H1 (cell line): ENCODE results near the gene RAD51B. TPM values are rescaled to one million over a fixed set of nuclear protein-coding genes. Genes with fewer than 3 reads are reported as not detected.

Source experiments
- CTCF ChIA-PET: fragments of 300-600 bp; sonication (Branson Sonifier 250); formaldehyde crosslinking; loops from one replicate; lab custom pipeline; 2021; ENCODE audit not compliant: partially characterized antibody; lab: Charles Lee
- POLR2A ChIA-PET: fragments of 300-600 bp; sonication (Branson Sonifier 250); formaldehyde crosslinking; loops from one replicate; lab custom pipeline; 2021; ENCODE audit warnings: inconsistent platforms; ENCODE audit not compliant: partially characterized antibody; lab: Charles Lee
- DNase-seq, 2 experiments: peaks; one replicate each; pipeline versions ENCODE4 v3.0.0 to v3.0.0-alpha.2; 2010 to 2022; ENCODE audit warnings: low spot score in 2 of 2, low read depth in 1 of 2, mixed read lengths in 1 of 2
- FAIRE-seq: peaks from 2 replicates; lab custom pipeline; 2011; peaks lifted over from hg19 to GRCh38; lab: Jason Lieb, UNC
- H2AFZ ChIP-seq: 2 replicates; pipeline ENCODE4 v1.8.1; 2012; ENCODE audit warnings: low read length, inconsistent platforms
- H2AK5ac ChIP-seq: 2 replicates; pipeline ENCODE4 v1.6.1; 2013; ENCODE audit warnings: low read depth, low read length
- H2BK120ac ChIP-seq: replicated peaks from 2 replicates; pipeline ENCODE3; 2013; ENCODE audit warnings: low read depth, low read length, inconsistent platforms
- H2BK12ac ChIP-seq: 2 replicates; pipeline ENCODE4 v1.6.1; 2013; ENCODE audit warnings: low read depth, low read length
- H2BK15ac ChIP-seq: 2 replicates; pipeline ENCODE4 v1.6.1; 2013; ENCODE audit warnings: low read length
- H2BK20ac ChIP-seq: 2 replicates; pipeline ENCODE4 v1.6.1; 2013; ENCODE audit warnings: low read length
- H2BK5ac ChIP-seq: 2 replicates; pipeline ENCODE4 v1.6.1; 2013; ENCODE audit warnings: low read depth, low read length
- H3K14ac ChIP-seq: 2 replicates; pipeline ENCODE4 v1.6.1; 2013; ENCODE audit warnings: inconsistent platforms; ENCODE audit not compliant: insufficient read length
- H3K18ac ChIP-seq: 2 replicates; pipeline ENCODE4 v1.6.1; 2013; ENCODE audit warnings: low read length; ENCODE audit errors: extremely low read depth
- H3K23ac ChIP-seq: 2 replicates; pipeline ENCODE4 v1.6.1; 2013; ENCODE audit warnings: inconsistent platforms; ENCODE audit not compliant: insufficient read length
- H3K23me2 ChIP-seq: 2 replicates; pipeline ENCODE4 v1.6.1; 2013; ENCODE audit warnings: low read depth, low read length
- H3K27ac ChIP-seq: 2 replicates; pipeline ENCODE4 v1.6.1; 2011; ENCODE audit warnings: low read depth, low read length, inconsistent platforms
- H3K27me3 ChIP-seq, 4 experiments: replicated peaks in 1 of 4; 1 replicate in 1 of 4; 2 replicates in 3 of 4; pipeline versions ENCODE4 v1.6.1 to v1.8.1; 2011 to 2013; ENCODE audit warnings: low read length in 3 of 4, mild to moderate bottlenecking in 3 of 4, inconsistent platforms in 2 of 4, mixed read lengths in 2 of 4, moderate library complexity in 1 of 4; ENCODE audit not compliant: control insufficient read depth in 3 of 4, insufficient read depth in 3 of 4; ENCODE audit errors: extremely low read depth in 1 of 4
- H3K36me3 ChIP-seq, 4 experiments: 2 replicates each; pipeline versions ENCODE4 v1.6.1 to v1.8.1; 2011 to 2013; ENCODE audit warnings: mild to moderate bottlenecking in 4 of 4, low read length in 3 of 4, moderate library complexity in 2 of 4, control low read depth in 1 of 4, inconsistent platforms in 1 of 4; ENCODE audit not compliant: insufficient read depth in 4 of 4, control insufficient read depth in 2 of 4
- H3K4ac ChIP-seq: replicated peaks from 2 replicates; pipeline ENCODE3; 2013; ENCODE audit warnings: low read length, low read depth, mixed read lengths, inconsistent platforms; ENCODE audit not compliant: insufficient read length
- H3K4me1 ChIP-seq, 4 experiments: replicated peaks in 1 of 4; 1 replicate in 1 of 4; 2 replicates in 3 of 4; pipeline versions ENCODE4 v1.6.1 to v1.8.1; 2011 to 2013; ENCODE audit warnings: low read length in 3 of 4, inconsistent platforms in 2 of 4, mixed read lengths in 1 of 4; ENCODE audit not compliant: insufficient read depth in 4 of 4, control insufficient read depth in 3 of 4
- H3K4me2 ChIP-seq, 2 experiments: 2 replicates each; pipeline versions ENCODE4 v1.6.1 to v1.8.1; 2011 to 2013; ENCODE audit warnings: low read depth in 2 of 2, low read length in 2 of 2, control low read depth in 1 of 2, inconsistent platforms in 1 of 2, mild to moderate bottlenecking in 1 of 2; ENCODE audit not compliant: insufficient read depth in 1 of 2
- H3K4me3 ChIP-seq, 4 experiments: fragments of 200-600, 300-600 bp in 1 of 4; sonication (generic), shearing (Covaris generic), sonication (Bioruptor Twin) in 1 of 4; 2 replicates each; pipeline versions ENCODE4 v1.5.1 to v1.8.1; 2011 to 2016; ENCODE audit warnings: low read length in 4 of 4, low read depth in 3 of 4, control low read depth in 2 of 4, inconsistent platforms in 2 of 4, mild to moderate bottlenecking in 2 of 4, mixed read lengths in 1 of 4, moderate library complexity in 1 of 4; ENCODE audit not compliant: insufficient read depth in 2 of 4; ENCODE audit errors: extremely low read depth in 1 of 4
- H3K56ac ChIP-seq: replicated peaks from 2 replicates; pipeline ENCODE3; 2013; ENCODE audit warnings: low read depth, mild to moderate bottlenecking, mixed read lengths, low read length, inconsistent platforms; ENCODE audit not compliant: insufficient read length
- H3K79me1 ChIP-seq: 2 replicates; pipeline ENCODE4 v1.6.1; 2013; ENCODE audit warnings: low read depth, low read length, control low read depth
- H3K79me2 ChIP-seq, 2 experiments: 2 replicates each; pipeline versions ENCODE4 v1.6.1 to v1.8.1; 2012 to 2013; ENCODE audit warnings: low read length in 2 of 2, mild to moderate bottlenecking in 2 of 2, inconsistent platforms in 1 of 2; ENCODE audit not compliant: insufficient read depth in 2 of 2, control insufficient read depth in 1 of 2
- H3K9ac ChIP-seq, 4 experiments: replicated peaks in 1 of 4; 1 replicate in 1 of 4; 2 replicates in 3 of 4; pipeline versions ENCODE4 v1.6.1 to v1.8.1; 2011 to 2013; ENCODE audit warnings: low read depth in 3 of 4, low read length in 3 of 4, control low read depth in 2 of 4, mild to moderate bottlenecking in 2 of 4, moderate library complexity in 2 of 4, inconsistent platforms in 1 of 4; ENCODE audit errors: extremely low read depth in 1 of 4
- H3K9me3 ChIP-seq, 2 experiments: 2 replicates each; pipeline versions ENCODE4 v1.6.1 to v1.8.1; 2012 to 2013; ENCODE audit warnings: mild to moderate bottlenecking in 2 of 2, moderate library complexity in 2 of 2, control low read depth in 1 of 2, inconsistent platforms in 1 of 2, low read depth in 1 of 2, low read length in 1 of 2, mixed read lengths in 1 of 2; ENCODE audit not compliant: insufficient read depth in 2 of 2
- H4K20me1 ChIP-seq, 2 experiments: replicated peaks in 1 of 2; 2 replicates each; pipeline versions ENCODE3 to v1.8.1; 2011 to 2013; ENCODE audit warnings: inconsistent platforms in 2 of 2, low read length in 2 of 2, mild to moderate bottlenecking in 1 of 2; ENCODE audit not compliant: insufficient read depth in 2 of 2, control insufficient read depth in 1 of 2
- H4K5ac ChIP-seq: 2 replicates; pipeline ENCODE4 v1.6.1; 2013; ENCODE audit warnings: low read length, low read depth, mixed read lengths, inconsistent platforms; ENCODE audit not compliant: insufficient read length
- H4K8ac ChIP-seq: 2 replicates; pipeline ENCODE4 v1.8.0; 2013; ENCODE audit warnings: mild to moderate bottlenecking, moderate library complexity, low read length, inconsistent platforms; ENCODE audit not compliant: insufficient read depth; ENCODE audit errors: extremely low read depth
- H4K91ac ChIP-seq: replicated peaks from 2 replicates; pipeline ENCODE3; 2013; ENCODE audit warnings: low read length, mixed read lengths, inconsistent platforms; ENCODE audit not compliant: insufficient read length
- CBX5 ChIP-seq: fragments of 300-800, 300-1000 bp; sonication (generic); IDR thresholded peaks from 2 replicates; pipeline ENCODE4 v1.7.1; 2016; ENCODE audit warnings: antibody characterized with exemption, low read length, low read depth
- CHD1 ChIP-seq: IDR thresholded peaks from 2 replicates; pipeline ENCODE4 v1.6.1; 2012; ENCODE audit warnings: low read depth, low read length, improper control_type of control experiment
- CREB1 ChIP-seq: IDR thresholded peaks from 2 replicates; pipeline ENCODE4 v1.6.1; 2012; ENCODE audit warnings: inconsistent platforms
- EGR1 ChIP-seq: IDR thresholded peaks from 2 replicates; pipeline ENCODE4 v1.6.1; 2011; ENCODE audit warnings: low read depth, low read length, borderline replicate concordance
- HDAC2 ChIP-seq, 2 experiments: fragments of 300-600 bp in 1 of 2; sonication (generic) in 1 of 2; IDR thresholded peaks; 2 replicates each; pipeline ENCODE4 v1.6.1; 2011 to 2012; ENCODE audit warnings: low read depth in 2 of 2, low read length in 2 of 2, mild to moderate bottlenecking in 2 of 2, moderate library complexity in 2 of 2, borderline replicate concordance in 1 of 2, inconsistent platforms in 1 of 2
- HDAC6 ChIP-seq: IDR thresholded peaks from one replicate; pipeline ENCODE4 v1.7.1; 2012; ENCODE audit warnings: low read depth, mild to moderate bottlenecking, inconsistent platforms, low read length, moderate library complexity
- RBBP5 ChIP-seq: IDR thresholded peaks from 2 replicates; pipeline ENCODE4 v1.7.1; 2012; ENCODE audit warnings: low read depth, mild to moderate bottlenecking, inconsistent platforms, low read length, moderate library complexity, borderline replicate concordance
- SIX5 ChIP-seq: IDR thresholded peaks from 2 replicates; pipeline ENCODE4 v1.6.1; 2011; ENCODE audit warnings: mild to moderate bottlenecking, low read depth, low read length
- WGBS, 2 experiments: shearing (Covaris generic) in 1 of 2; methylation state at CpG; one replicate each; pipeline versions ENCODE4 v1.1.6 to v1.1.7; 2013 to 2015; ENCODE audit warnings: low lambda C conversion rate in 2 of 2, mixed read lengths in 2 of 2, inconsistent platforms in 1 of 2, low coverage in 1 of 2, missing lambda C conversion rate in 1 of 2; ENCODE audit not compliant: insufficient replicate concordance in 2 of 2, insufficient coverage in 1 of 2, insufficient read length in 1 of 2; ENCODE audit errors: extremely low coverage in 1 of 2, missing lambda C conversion rate in 1 of 2; 5-methylcytosine and 5-hydroxymethylcytosine counted together
- polyA plus RNA-seq, 7 experiments: library from polyadenylated mRNA; depleted of rRNA in 3 of 7; stranded (reverse) in 5 of 7; unstranded in 2 of 7; fragments of >200 nt in 5 of 7; fragments of 200-250 nt in 2 of 7; gene quantifications; 1 replicate in 5 of 7; 2 replicates in 1 of 7; 4 replicates in 1 of 7; pipeline versions ENCODE4 v1.2.1 to v1.2.3, GENCODE V29; 2011 to 2013; ENCODE audit warnings: missing spikeins in 2 of 7, mixed read lengths in 2 of 7
- total RNA-seq: library from RNA; stranded (reverse); fragmentation: NEBNext Ultra II Directional; extraction: Animal tissue kit (Norgen Biotek cat#: 25700); gene quantifications from 2 replicates; pipeline ENCODE4 v1.2.1, GENCODE V29; 2021
- TF ChIP-seq, protein P1 (sequence below): IDR thresholded peaks from 2 replicates; pipeline ENCODE4 v1.6.1; 2011; ENCODE audit warnings: low read depth, mild to moderate bottlenecking, low read length; ENCODE audit not compliant: insufficient read depth
- TF ChIP-seq, protein P2 (sequence below): IDR thresholded peaks from 2 replicates; pipeline ENCODE4 v1.6.1; 2011; ENCODE audit warnings: low read length, improper control_type of control experiment
- TF ChIP-seq, protein P3 (sequence below): IDR thresholded peaks from 2 replicates; pipeline ENCODE4 v1.6.1; 2012; ENCODE audit warnings: inconsistent platforms

Gene RAD51B
- total and polyA plus RNA-seq, 2 of the 8 experiments (the other 6 are each of a cell fraction or from before 2014, with no cell fraction given): 3.9 to 14.9 TPM

DNA sequence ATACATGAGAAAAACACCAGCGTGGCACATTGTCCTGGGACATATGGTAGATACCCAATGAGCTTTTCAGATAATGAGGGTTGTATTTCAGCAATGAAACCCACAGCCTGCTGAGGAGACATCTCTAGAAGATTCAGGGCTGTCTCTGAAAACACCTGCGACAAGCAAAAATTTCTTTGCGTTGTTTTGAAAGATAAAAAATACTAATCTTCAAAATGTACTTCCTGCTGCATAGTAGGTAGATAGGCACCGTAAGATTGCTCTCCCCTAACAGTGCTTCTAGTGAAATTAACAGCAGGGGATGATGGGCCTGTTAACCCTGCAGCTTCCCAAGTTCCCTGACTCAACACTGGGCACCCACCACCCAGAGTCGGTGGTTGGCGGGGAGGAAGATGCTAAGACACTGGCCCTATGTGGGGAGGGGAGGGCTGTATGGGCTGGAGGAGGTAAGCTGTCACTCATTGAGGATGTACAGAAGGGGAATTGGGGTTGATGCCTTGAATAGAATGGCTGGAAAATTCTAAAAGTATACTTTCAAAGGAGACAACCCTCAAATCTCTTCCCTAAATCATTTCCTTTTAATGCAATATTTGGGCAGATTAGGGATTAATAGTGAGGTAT, 953.3 kb downstream of the RAD51B start:
- FAIRE-seq (no peak), DNase-seq (no peak)
- no peak overlapping the region for H2BK12ac ChIP-seq
- no peaks in the 10 kb centered on the region for H3K79me2 ChIP-seq
- H3K23me2 ChIP-seq: no peaks in the 10 kb centered on the region
- H3K9me3 ChIP-seq: no peaks in the 10 kb centered on the region
- H4K20me1 ChIP-seq: no peaks in the 10 kb centered on the region
- no peak overlapping the region for H2BK15ac ChIP-seq
- H4K8ac ChIP-seq: no peak overlapping the region
- H3K56ac ChIP-seq: no peak overlapping the region
- no peak overlapping the region for H2BK20ac ChIP-seq
- H3K27ac ChIP-seq: no peak overlapping the region
- H2AFZ ChIP-seq: no peak overlapping the region
- H2BK5ac ChIP-seq: no peak overlapping the region
- no peak overlapping the region for H3K14ac ChIP-seq
- CTCF ChIA-PET: interaction anchor here (0.6 to 4.1 kb wide), 10 partner anchors 9 to 358 kb away, joined by 3 to 31 read pairs (median 4); no protein-coding TSS in a partner anchor
- H2BK120ac ChIP-seq: no peak overlapping the region
- no peak overlapping the region for H3K4ac ChIP-seq
- no peaks in the 10 kb centered on the region; a peak in 1 of 7 replicates for H3K4me1 ChIP-seq
- H3K4me3 ChIP-seq: no peak overlapping the region
- POLR2A ChIA-PET: interaction anchor here (19.6 kb wide), 1 partner anchor 16 kb away, joined by 197 read pairs; the partner anchor contains the start of gene ZFP36L1
- H3K4me2 ChIP-seq: no peak overlapping the region
- H4K5ac ChIP-seq: no peak overlapping the region
- H3K27me3 ChIP-seq: no peaks in the 10 kb centered on the region
- no peaks in the 10 kb centered on the region; a peak in 1 of 8 replicates for H3K36me3 ChIP-seq
- WGBS, 2 experiments: 92% methylated on average over 6 of the region's 6 CpGs; no CpG with 5 or more reads in 1 of the 2 experiments
- H3K79me1 ChIP-seq: no peaks in the 10 kb centered on the region
- H2AK5ac ChIP-seq: no peak overlapping the region
- no peak overlapping the region for H3K9ac ChIP-seq
- H4K91ac ChIP-seq: no peak overlapping the region
- H3K23ac ChIP-seq: no peak overlapping the region
- H3K18ac ChIP-seq: no peak overlapping the region
- no peak for TF ChIP-seq CREB1
- TF ChIP-seq RBBP5: no peak
- TF ChIP-seq HDAC6: no peak
- no peak for TF ChIP-seq EGR1
- TF ChIP-seq, protein P1, sequence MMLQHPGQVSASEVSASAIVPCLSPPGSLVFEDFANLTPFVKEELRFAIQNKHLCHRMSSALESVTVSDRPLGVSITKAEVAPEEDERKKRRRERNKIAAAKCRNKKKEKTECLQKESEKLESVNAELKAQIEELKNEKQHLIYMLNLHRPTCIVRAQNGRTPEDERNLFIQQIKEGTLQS: no peak
- TF ChIP-seq, protein P2, sequence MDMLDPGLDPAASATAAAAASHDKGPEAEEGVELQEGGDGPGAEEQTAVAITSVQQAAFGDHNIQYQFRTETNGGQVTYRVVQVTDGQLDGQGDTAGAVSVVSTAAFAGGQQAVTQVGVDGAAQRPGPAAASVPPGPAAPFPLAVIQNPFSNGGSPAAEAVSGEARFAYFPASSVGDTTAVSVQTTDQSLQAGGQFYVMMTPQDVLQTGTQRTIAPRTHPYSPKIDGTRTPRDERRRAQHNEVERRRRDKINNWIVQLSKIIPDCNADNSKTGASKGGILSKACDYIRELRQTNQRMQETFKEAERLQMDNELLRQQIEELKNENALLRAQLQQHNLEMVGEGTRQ: no peak
- TF ChIP-seq CHD1: no peak
- TF ChIP-seq CBX5: no peak
- no peak for TF ChIP-seq SIX5
- TF ChIP-seq, protein P3, sequence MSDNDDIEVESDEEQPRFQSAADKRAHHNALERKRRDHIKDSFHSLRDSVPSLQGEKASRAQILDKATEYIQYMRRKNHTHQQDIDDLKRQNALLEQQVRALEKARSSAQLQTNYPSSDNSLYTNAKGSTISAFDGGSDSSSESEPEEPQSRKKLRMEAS: no peak
- no peak for TF ChIP-seq HDAC2 (IDR thresholded peaks at IDR 0.05; ENCODE audit: borderline replicate concordance in 1 of 2, low read depth in 2 of 2, low read length in 2 of 2)
